ENCODE data around the gene BBIP1. TPM values are rescaled to one million over a fixed set of nuclear protein-coding genes. Genes with fewer than 3 reads are reported as not detected.
"Not testable (repeated sequence)": the region's sequence is repeated elsewhere in the genome, so short reads cannot be mapped to it uniquely, and the experiment has no call there.

BBIP1 gene
- total RNA-seq, 2 donors from 2014 or later, result 12.3 to 15.7 TPM

- intact Hi-C loops (cut with DNase I, micrococcal nuclease), result no loop called here
- no peak for DNase-seq
- ATAC-seq, result no peak
These were observed 12.9 kb upstream of the BBIP1 start for GRCh38 chr10:110931769-110932381.

- ATAC-seq (no peak), DNase-seq (no peak)
- intact Hi-C loops (cut with DNase I, micrococcal nuclease), result no loop called here
These were observed 8.5 kb upstream of the BBIP1 start for GRCh38 chr10:110927461-110927860.

GRCh38 chr10:110923856-110924493, 5.0 kb upstream of the BBIP1 start:
- no peak for DNase-seq
- ATAC-seq, result peak; percentile 45
- intact Hi-C loops (cut with DNase I, micrococcal nuclease), result no loop called here

DNA sequence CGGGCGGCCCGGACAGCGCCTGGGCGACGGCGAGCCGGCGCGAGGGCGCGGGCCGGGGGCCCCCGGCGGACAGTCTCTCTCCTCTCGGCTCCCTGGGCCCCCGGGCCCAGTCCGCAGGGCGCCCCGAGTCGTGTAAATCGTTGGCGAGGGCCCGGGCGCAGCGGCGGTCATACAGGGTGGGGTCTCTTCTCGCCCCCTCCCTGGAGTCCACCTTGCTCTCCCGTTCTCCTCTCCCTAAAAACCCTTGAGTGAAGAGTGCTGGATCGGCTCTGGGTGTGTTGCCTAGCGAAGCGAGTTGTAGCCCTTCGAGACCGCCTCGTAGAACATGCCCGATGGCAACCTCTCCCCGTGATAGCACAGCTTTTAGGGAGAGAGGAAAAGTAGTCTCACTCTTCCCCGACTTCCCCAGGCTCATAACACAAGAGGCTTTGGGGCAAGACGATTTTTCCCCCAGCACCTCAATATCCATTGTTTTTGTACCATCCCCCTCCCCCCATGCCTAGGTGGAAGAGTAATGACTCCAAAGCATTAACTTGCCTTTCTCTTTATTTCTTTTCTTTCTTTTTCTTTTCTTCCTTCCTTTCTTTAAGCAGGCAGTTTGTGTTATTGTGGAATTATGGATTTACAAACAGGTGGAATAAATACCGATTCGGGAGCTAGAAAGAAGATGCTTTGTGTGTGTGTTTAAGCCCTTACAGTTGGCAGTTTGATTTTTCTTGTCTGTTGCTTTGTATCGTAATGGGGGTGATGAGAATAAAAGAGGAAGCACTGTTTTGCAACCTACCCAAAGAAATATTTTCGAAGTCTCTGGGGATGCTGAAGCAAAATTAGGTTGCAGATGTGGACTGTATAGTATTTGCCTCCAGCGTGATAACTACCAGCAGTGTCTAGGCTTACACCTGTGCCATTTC, 1.2 kb upstream of the BBIP1 start:
- DNase-seq (peak; percentile 36 to 55), ATAC-seq (no peak)
- intact Hi-C loops (cut with DNase I, micrococcal nuclease), result no loop called here

- intact Hi-C loops (cut with DNase I, micrococcal nuclease), result no loop called here
- ATAC-seq (peak; percentile 49), DNase-seq (peak; percentile 98 to 100)
These were observed 460 bp upstream of the BBIP1 start, which contains the start of gene SHOC2 for GRCh38 chr10:110919349-110919931. TSS of gene SHOC2 (plus strand) at chr10:110919604. CDS start at chr10:110964359, 44,755 bp downstream.

DNA sequence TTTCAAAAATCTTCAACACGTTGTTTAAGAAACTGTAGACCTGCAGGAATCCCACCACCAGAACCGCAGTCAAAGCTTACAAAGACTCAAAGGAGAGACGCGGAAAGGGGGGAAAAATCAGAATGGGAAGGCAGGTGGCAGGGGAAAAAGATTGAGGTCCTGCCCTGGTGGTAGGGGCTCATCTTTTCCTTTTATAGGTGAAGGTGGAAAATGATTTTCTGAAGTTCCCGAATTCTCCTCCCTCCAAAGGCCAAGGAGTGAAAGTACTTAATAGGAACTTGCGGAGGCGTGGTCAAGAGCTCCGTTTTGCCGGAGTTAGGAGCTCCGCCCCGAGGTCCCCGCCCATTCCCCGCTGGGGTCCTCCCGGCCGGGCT, 724 bp downstream of the BBIP1 start:
- intact Hi-C loops (cut with DNase I, micrococcal nuclease), result no loop called here
- no peak for ATAC-seq
- peak; percentile 97 to 98 for DNase-seq

DNA sequence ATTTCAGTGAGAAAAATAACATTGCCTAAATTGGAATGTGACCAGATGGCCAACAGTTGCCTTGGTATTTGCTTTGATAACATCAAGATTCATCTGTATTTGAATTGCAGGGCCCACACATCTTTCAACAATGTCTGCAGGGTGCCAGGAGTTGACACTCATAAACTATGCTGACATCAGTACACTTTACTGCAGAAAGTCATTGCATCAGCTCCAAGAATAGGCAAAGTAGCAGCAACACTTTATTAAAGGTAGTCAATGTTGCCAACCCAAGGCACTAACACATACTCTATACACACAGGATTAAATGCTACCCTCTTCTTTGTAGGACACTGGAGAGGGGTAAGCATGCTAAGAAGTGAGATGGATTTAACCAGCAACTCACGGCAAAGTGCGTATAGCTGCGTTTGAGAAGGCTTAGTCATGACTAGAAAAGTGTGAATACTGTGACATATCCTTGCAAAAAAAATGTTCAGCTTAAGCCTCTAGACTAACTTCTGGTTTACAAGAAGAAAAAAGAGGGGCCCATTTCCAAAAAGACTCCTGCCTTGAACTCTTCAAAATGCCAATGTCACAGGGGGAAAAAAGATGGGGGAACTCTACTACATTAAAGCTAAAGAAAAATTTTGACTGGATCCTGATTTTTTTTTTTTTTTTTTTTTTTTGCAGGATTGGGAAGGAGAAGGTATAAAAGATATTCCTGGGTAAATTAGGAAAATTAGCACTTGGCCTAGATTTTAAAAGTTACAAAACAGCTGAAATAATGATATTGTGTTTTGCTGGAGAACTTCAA, 2.2 kb downstream of the BBIP1 start:
- intact Hi-C loops (cut with DNase I, micrococcal nuclease), result no loop called here
- ATAC-seq, result no peak
- no peak for DNase-seq

DNA sequence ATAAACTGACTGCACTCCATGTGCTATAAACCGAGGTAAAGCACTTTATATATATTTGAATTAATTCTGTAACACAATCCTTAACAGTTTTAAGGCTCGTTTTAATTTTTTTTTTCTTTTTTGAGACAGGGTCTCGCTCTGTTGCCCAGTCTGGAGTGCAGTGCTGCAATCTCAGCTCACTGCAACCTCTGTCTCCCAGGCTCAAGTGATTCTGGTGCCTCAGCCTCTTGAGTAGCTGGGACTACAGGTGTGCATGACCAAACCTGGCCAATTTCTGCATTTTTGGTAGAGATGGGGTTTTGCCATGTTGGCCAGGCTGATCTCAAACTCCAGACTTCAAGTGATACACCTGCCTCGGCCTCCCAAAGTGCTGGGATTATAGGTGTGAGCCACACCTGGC, 3.4 kb downstream of the BBIP1 start:
- ATAC-seq; intact Hi-C loops (cut with DNase I, micrococcal nuclease); DNase-seq: not testable (repeated sequence)

DNA sequence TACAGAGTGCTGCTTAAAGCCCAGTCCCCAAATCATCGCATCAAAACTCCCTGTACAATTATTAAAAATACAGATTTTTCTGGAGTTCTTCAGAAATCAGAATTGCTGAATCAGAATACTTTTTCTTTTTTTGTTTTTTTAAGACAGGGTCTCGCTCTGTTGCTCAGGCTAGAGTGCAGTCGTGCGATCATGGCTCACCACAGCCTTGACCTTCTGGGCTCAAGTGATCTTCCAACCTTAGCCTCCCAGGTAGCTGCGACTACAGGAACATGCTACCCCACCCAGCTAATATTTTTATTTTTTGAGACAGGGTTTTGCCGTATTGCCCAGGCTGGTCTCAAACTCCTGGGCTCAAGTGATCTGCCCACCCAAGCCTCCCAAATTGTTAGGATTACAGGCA, 3.9 kb downstream of the BBIP1 start:
- ATAC-seq (no peak), DNase-seq (no peak)
- intact Hi-C loops (cut with DNase I, micrococcal nuclease), result no loop called here

GRCh38 chr10:110914431-110914830, 4.5 kb downstream of the BBIP1 start:
- no peak for ATAC-seq
- no peak for DNase-seq
- intact Hi-C loops (cut with DNase I, micrococcal nuclease), result no loop called here

- ATAC-seq (no peak), DNase-seq (no peak)
- intact Hi-C loops (cut with DNase I, micrococcal nuclease), result no loop called here
These were observed 6.6 kb downstream of the BBIP1 start for GRCh38 chr10:110912374-110912773.

GRCh38 chr10:110910138-110910537, 8.8 kb downstream of the BBIP1 start:
- intact Hi-C loops (cut with DNase I, micrococcal nuclease), result no loop called here
- no peak for DNase-seq
- ATAC-seq, result peak; percentile 25

DNA sequence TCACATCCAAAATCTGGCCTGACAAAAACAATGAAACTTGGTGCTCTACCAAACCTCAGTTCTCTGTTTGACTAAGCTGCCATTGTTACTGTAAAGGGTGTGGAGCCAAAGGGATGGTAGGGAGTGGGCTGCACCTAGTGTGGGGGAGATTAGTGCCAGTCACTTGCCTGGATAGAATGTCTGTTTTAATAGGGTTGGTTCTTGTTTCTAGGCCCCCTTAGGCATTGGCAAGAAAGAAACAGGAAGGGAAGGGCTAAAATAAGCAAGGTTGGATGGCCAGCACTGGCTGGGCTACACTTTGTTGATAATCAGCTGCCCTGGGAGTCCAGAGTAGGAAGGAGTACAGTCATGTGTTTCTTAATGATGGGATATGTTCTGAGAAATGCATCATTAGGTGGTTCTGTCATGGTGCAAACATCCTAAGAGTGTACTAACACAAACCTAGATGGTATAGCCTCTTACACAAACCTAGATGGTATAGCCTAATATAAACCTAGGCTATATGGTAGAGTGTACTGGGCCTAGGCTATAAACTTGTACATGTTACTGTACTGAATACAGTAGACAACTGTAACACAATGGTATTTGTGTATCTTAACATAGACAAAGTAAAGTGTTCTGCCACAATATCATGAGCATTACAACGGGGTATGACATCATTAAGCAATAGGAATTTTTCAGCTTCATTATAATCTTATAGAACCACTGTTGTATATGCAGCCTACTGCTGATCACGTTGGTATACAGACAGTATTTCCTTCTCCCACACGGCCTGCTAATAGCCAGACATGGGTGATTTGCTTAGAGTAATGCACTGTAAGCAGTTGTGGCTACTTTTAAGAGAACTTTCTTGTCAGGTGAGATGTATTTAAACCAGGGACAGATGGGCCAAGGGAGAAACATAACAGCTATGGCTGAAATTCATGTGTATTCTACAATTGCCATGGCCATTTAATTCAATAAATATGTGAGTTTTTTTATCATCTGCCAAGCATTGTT, 15.4 kb downstream of the BBIP1 start:
- intact Hi-C loops (cut with DNase I, micrococcal nuclease), result no loop called here
- DNase-seq (no peak), ATAC-seq (peak; percentile 25)

GRCh38 chr10:110901954-110902819, 16.8 kb downstream of the BBIP1 start:
- intact Hi-C loops (cut with DNase I, micrococcal nuclease), result no loop called here
- ATAC-seq (peak; percentile 11), DNase-seq (no peak)

GRCh38 chr10:110900983-110901382, 18.0 kb downstream of the BBIP1 start:
- intact Hi-C loops (cut with DNase I, micrococcal nuclease), result no loop called here
- no peak for ATAC-seq
- no peak for DNase-seq

GRCh38 chr10:110898391-110898790, 20.6 kb downstream of the BBIP1 start:
- ATAC-seq, result no peak
- intact Hi-C loops (cut with DNase I, micrococcal nuclease), result loop anchor here (5.0 to 10.0 kb wide), 2 partner anchors 96 to 154 kb away; no protein-coding TSS in a partner anchor
- DNase-seq, result no peak
